Vagina (tissue), 2 donors: ENCODE data around the gene NEDD4.

Experiments used
- CTCF ChIP-seq, 3 experiments: fragments of 450-650 bp in 2 of 3; fragments of 200-600 bp in 1 of 3; sonication (generic) in 1 of 3; IDR thresholded peaks; one replicate each; pipeline ENCODE4 v1.5.1; 2017 to 2019; ENCODE audit warnings: antibody characterized with exemption in 3 of 3, mild to moderate bottlenecking in 2 of 3, moderate library complexity in 2 of 3
- POLR2A ChIP-seq, 2 donors: fragments of 450-650 bp; IDR thresholded peaks; one replicate each; pipeline ENCODE4 v1.6.1; 2017; ENCODE audit warnings: antibody characterized with exemption in 2 of 2, mild to moderate bottlenecking in 2 of 2, moderate library complexity in 2 of 2

GRCh38 chr15:56042031-56042430 lies 48.6 kb upstream of the NEDD4 start:
- TF ChIP-seq POLR2A (IDR thresholded peaks at IDR 0.05) (no peak), CTCF (IDR thresholded peaks at IDR 0.05) (no peak)
